ENCODE measurements around the gene PDSS1.
"Not testable (repeated sequence)": the region's sequence is repeated elsewhere in the genome, so short reads cannot be mapped to it uniquely, and the experiment has no call there.

Gene PDSS1, protein sequence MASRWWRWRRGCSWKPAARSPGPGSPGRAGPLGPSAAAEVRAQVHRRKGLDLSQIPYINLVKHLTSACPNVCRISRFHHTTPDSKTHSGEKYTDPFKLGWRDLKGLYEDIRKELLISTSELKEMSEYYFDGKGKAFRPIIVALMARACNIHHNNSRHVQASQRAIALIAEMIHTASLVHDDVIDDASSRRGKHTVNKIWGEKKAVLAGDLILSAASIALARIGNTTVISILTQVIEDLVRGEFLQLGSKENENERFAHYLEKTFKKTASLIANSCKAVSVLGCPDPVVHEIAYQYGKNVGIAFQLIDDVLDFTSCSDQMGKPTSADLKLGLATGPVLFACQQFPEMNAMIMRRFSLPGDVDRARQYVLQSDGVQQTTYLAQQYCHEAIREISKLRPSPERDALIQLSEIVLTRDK

DNA sequence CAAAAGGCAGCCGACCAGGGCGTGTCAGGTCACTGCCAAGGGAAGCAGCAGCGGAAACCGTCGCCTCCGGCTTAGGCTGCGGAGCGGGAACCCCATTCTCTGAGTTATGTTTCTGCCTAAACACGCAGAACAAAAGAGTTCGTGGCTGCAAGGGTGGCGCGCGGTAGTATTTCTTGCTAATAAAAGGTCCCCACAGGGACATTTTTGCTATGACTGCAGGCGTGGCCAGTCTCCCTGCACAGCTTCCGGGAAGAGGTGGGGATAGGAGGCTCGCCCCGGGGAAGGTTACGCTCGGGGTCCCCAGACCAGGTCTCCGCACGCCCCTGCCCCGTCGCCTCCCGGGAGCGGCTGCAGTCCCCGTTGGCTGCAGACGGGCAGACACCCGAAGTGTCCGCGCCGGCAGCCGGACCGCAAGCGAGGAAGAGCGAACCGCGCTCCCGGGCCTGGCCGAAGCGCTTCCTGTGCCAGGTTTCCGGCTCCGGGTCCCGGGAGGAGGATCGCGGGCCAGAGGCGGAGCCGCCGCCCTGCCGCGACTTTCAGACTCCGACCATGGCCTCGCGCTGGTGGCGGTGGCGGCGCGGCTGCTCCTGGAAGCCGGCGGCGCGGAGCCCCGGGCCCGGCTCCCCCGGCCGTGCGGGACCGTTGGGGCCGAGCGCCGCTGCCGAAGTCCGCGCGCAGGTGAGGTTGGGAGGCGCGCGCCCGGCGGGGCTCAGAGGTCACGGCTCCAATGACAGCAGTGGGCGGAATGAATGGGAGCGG lies at the start of gene PDSS1:
TSS of gene PDSS1 (plus strand) at position 539 of the 759 bp plus-strand sequence. CDS start at position 550, 11 bp downstream.
- Histone ChIP-seq H3K36me3 (ENCODE audit: control insufficient read depth, insufficient read depth, low read length, severe bottlenecking) (peaks cover 2% of the 10 kb centered on the region), H3K4me3 (ENCODE audit: low read length) (peak within 1 kb of the TSS; percentile 91), H3K9ac (ENCODE audit: low read length) (peak within 1 kb of the TSS; percentile 98), H3K27me3 (replicated peaks; ENCODE audit: control insufficient read depth, insufficient read depth, low read length) (no peaks in the 10 kb centered on the region), H3K4me1 (ENCODE audit: control insufficient read depth, insufficient read depth, low read length) (peaks cover 16% of the 10 kb centered on the region), H3K9me3 (ENCODE audit: control insufficient read depth, low read length) (no peaks in the 10 kb centered on the region)
- DNase-seq (ENCODE audit: low read depth), result peak; percentile 83

GRCh38 chr10:26648245-26648636 lies 49.3 kb upstream of the PDSS1 start:
- not testable (repeated sequence) for DNase-seq (ENCODE audit: low read depth); H3K9me3 ChIP-seq (ENCODE audit: control insufficient read depth, low read length); H3K4me1 ChIP-seq (ENCODE audit: control insufficient read depth, insufficient read depth, low read length); H3K4me3 ChIP-seq (ENCODE audit: low read length); H3K36me3 ChIP-seq (ENCODE audit: control insufficient read depth, insufficient read depth, low read length, severe bottlenecking); H3K9ac ChIP-seq (ENCODE audit: low read length)
- H3K27me3 ChIP-seq (replicated peaks; ENCODE audit: control insufficient read depth, insufficient read depth, low read length), result peaks cover 12% of the 10 kb centered on the region

DNA sequence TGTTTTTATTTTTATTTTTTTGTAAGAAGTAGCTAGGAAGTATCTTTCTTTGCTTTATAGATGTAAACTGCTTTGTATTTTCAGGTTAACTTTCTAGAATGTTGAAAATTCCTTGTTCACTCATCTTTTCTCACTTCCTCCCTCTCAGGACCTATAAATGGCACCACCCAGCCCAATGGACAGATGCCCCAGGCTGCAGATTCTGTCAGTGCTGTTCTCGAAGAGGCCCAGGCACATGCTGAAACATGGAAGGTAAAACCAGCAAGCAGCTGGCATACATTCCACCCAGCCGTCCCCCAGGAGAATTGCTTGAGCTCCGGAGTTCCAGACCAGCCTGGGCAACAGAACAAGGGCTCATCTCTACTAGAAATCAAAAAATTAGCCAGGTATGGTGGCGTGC lies 47.1 kb upstream of the PDSS1 start:
- no peak for DNase-seq (ENCODE audit: low read depth)
- H3K36me3 ChIP-seq (ENCODE audit: control insufficient read depth, insufficient read depth, low read length, severe bottlenecking), result no peaks in the 10 kb centered on the region
- H3K9ac ChIP-seq (ENCODE audit: low read length), result no peak overlapping the region
- H3K4me1 ChIP-seq (ENCODE audit: control insufficient read depth, insufficient read depth, low read length), result no peaks in the 10 kb centered on the region
- H3K27me3 ChIP-seq (replicated peaks; ENCODE audit: control insufficient read depth, insufficient read depth, low read length), result peaks cover 12% of the 10 kb centered on the region
- H3K9me3 ChIP-seq (ENCODE audit: control insufficient read depth, low read length), result no peaks in the 10 kb centered on the region
- H3K4me3 ChIP-seq (ENCODE audit: low read length), result no peak overlapping the region

DNA sequence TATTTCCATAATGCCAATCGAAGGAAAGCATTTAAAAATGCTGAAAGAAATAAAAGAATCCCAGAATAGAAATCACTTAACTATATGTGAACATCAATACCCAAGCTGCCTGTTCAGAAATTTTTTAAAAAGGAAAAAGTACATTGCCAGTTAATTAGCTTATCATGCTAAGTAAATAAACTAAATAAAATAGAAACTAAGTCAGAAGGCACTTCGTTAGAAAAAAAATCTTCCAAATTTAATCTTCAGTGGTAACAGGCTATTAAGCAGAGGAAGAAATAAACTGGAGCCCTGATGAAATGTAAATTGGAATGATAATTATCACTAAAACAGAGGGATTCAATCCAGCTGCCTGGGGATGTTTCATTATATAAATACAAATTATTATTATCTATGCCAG lies 46.0 kb upstream of the PDSS1 start:
- H3K9me3 ChIP-seq (ENCODE audit: control insufficient read depth, low read length); H3K36me3 ChIP-seq (ENCODE audit: control insufficient read depth, insufficient read depth, low read length, severe bottlenecking); H3K4me3 ChIP-seq (ENCODE audit: low read length); DNase-seq (ENCODE audit: low read depth); H3K4me1 ChIP-seq (ENCODE audit: control insufficient read depth, insufficient read depth, low read length); H3K9ac ChIP-seq (ENCODE audit: low read length): not testable (repeated sequence)
- H3K27me3 ChIP-seq (replicated peaks; ENCODE audit: control insufficient read depth, insufficient read depth, low read length), result peaks cover 11% of the 10 kb centered on the region

DNA sequence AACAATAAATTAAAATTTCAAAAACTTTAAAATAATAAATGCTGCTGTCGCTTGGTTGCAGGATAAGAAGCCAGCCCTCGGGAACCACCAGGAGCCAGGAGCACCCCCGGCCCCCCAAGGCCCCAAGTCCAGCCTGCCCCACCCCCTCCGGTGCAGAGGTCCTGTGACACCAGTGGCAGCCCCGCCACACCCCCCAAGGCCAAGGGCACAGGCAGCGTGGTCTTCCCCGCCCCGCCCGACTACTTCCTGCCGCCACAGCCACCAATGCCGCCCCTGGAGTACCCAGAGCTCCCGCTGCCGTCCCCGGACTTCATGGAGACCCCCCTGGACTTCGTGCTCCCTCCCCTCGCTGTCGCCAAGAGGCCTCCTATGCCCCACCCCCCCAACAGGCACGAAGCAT lies 44.5 kb upstream of the PDSS1 start:
- no peak overlapping the region for H3K4me3 ChIP-seq (ENCODE audit: low read length)
- no peak for DNase-seq (ENCODE audit: low read depth)
- no peaks in the 10 kb centered on the region for H3K9me3 ChIP-seq (ENCODE audit: control insufficient read depth, low read length)
- H3K27me3 ChIP-seq (replicated peaks; ENCODE audit: control insufficient read depth, insufficient read depth, low read length), result peaks cover 11% of the 10 kb centered on the region
- no peaks in the 10 kb centered on the region for H3K4me1 ChIP-seq (ENCODE audit: control insufficient read depth, insufficient read depth, low read length)
- no peak overlapping the region for H3K9ac ChIP-seq (ENCODE audit: low read length)
- no peaks in the 10 kb centered on the region for H3K36me3 ChIP-seq (ENCODE audit: control insufficient read depth, insufficient read depth, low read length, severe bottlenecking)

DNA sequence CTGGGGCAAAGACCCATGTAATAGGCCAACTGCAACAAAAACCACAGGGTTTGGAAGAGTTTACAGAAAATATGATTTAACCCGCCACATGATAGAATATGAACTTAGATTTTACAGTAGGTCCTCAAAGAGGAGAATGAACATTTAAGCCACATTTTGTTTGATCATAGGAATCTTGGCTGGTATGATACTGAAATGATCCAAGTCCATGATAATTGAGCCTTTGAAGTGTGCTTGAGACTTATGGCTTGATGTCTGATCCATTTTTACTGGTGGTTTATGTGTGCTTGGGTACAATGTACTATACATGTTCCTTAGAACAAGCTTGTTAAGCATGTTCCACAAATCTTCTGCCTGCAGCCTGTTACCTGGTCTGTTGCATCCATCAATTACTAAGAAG lies 41.8 kb upstream of the PDSS1 start:
- H3K4me3 ChIP-seq (ENCODE audit: low read length), result no peak overlapping the region
- no peaks in the 10 kb centered on the region for H3K4me1 ChIP-seq (ENCODE audit: control insufficient read depth, insufficient read depth, low read length)
- no peaks in the 10 kb centered on the region for H3K9me3 ChIP-seq (ENCODE audit: control insufficient read depth, low read length)
- no peaks in the 10 kb centered on the region for H3K36me3 ChIP-seq (ENCODE audit: control insufficient read depth, insufficient read depth, low read length, severe bottlenecking)
- DNase-seq (ENCODE audit: low read depth), result no peak
- no peak overlapping the region for H3K9ac ChIP-seq (ENCODE audit: low read length)
- peaks cover 9% of the 10 kb centered on the region for H3K27me3 ChIP-seq (replicated peaks; ENCODE audit: control insufficient read depth, insufficient read depth, low read length)

GRCh38 chr10:26662864-26663263 lies 34.6 kb upstream of the PDSS1 start:
- DNase-seq (ENCODE audit: low read depth), result no peak

GRCh38 chr10:26665080-26666048 lies 32.1 kb upstream of the PDSS1 start:
- no peak for DNase-seq (ENCODE audit: low read depth)
- Histone ChIP-seq H3K4me3 (ENCODE audit: low read length) (no peak overlapping the region), H3K9me3 (ENCODE audit: control insufficient read depth, low read length) (no peaks in the 10 kb centered on the region), H3K9ac (ENCODE audit: low read length) (no peak overlapping the region), H3K4me1 (ENCODE audit: control insufficient read depth, insufficient read depth, low read length) (no peaks in the 10 kb centered on the region), H3K36me3 (ENCODE audit: control insufficient read depth, insufficient read depth, low read length, severe bottlenecking) (no peaks in the 10 kb centered on the region), H3K27me3 (replicated peaks; ENCODE audit: control insufficient read depth, insufficient read depth, low read length) (peaks cover 4% of the 10 kb centered on the region)

More at GRCh38 chr10:26662864-26663263, 34.6 kb upstream of the PDSS1 start:
- Histone ChIP-seq H3K27me3 (replicated peaks; ENCODE audit: control insufficient read depth, insufficient read depth, low read length) (peaks cover 5% of the 10 kb centered on the region), H3K4me1 (ENCODE audit: control insufficient read depth, insufficient read depth, low read length) (no peaks in the 10 kb centered on the region), H3K9me3 (ENCODE audit: control insufficient read depth, low read length) (no peaks in the 10 kb centered on the region), H3K9ac (ENCODE audit: low read length) (no peak overlapping the region), H3K4me3 (ENCODE audit: low read length) (no peak overlapping the region), H3K36me3 (ENCODE audit: control insufficient read depth, insufficient read depth, low read length, severe bottlenecking) (no peaks in the 10 kb centered on the region)

- Histone ChIP-seq H3K9ac (ENCODE audit: low read length) (no peak overlapping the region), H3K4me1 (ENCODE audit: control insufficient read depth, insufficient read depth, low read length) (no peaks in the 10 kb centered on the region), H3K27me3 (replicated peaks; ENCODE audit: control insufficient read depth, insufficient read depth, low read length) (no peaks in the 10 kb centered on the region), H3K9me3 (ENCODE audit: control insufficient read depth, low read length) (no peaks in the 10 kb centered on the region), H3K36me3 (ENCODE audit: control insufficient read depth, insufficient read depth, low read length, severe bottlenecking) (no peaks in the 10 kb centered on the region), H3K4me3 (ENCODE audit: low read length) (no peak overlapping the region)
- DNase-seq (ENCODE audit: low read depth), result no peak
Observed at GRCh38 chr10:26675873-26676257, 21.6 kb upstream of the PDSS1 start.

GRCh38 chr10:26679588-26679987 lies 17.9 kb upstream of the PDSS1 start:
- Histone ChIP-seq H3K27me3 (replicated peaks; ENCODE audit: control insufficient read depth, insufficient read depth, low read length) (no peaks in the 10 kb centered on the region), H3K4me1 (ENCODE audit: control insufficient read depth, insufficient read depth, low read length) (no peaks in the 10 kb centered on the region), H3K9me3 (ENCODE audit: control insufficient read depth, low read length) (no peaks in the 10 kb centered on the region), H3K36me3 (ENCODE audit: control insufficient read depth, insufficient read depth, low read length, severe bottlenecking) (no peaks in the 10 kb centered on the region), H3K9ac (ENCODE audit: low read length) (no peak overlapping the region), H3K4me3 (ENCODE audit: low read length) (no peak overlapping the region)
- DNase-seq (ENCODE audit: low read depth), result no peak

DNA sequence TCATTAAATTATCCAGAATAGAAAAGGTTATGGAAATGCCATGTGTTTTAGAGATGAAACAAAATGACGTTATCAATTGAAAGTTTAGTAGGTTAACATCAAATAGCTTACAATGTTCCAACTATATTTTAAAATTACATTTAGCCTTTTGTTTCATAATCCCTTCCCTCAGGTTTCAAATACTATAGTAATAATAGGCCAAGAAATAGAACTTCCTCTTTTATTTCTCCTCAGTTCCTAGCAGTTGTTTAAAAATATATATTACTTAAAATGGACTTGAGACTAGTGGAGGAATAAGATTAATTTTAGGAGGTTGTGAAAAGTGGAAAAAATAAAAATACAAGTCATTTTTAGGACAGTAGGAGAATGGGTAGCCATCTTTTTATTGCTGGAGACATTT lies 16.4 kb upstream of the PDSS1 start:
- DNase-seq (ENCODE audit: low read depth), result no peak
- Histone ChIP-seq H3K4me1 (ENCODE audit: control insufficient read depth, insufficient read depth, low read length) (no peaks in the 10 kb centered on the region), H3K9ac (ENCODE audit: low read length) (no peak overlapping the region), H3K27me3 (replicated peaks; ENCODE audit: control insufficient read depth, insufficient read depth, low read length) (no peaks in the 10 kb centered on the region), H3K9me3 (ENCODE audit: control insufficient read depth, low read length) (no peaks in the 10 kb centered on the region), H3K4me3 (ENCODE audit: low read length) (no peak overlapping the region), H3K36me3 (ENCODE audit: control insufficient read depth, insufficient read depth, low read length, severe bottlenecking) (no peaks in the 10 kb centered on the region)
